H9 (cell line): Measurements from ENCODE around the gene CCNL1. TPM values are rescaled to one million over a fixed set of nuclear protein-coding genes. Genes with fewer than 3 reads are reported as not detected.

ENCODE experiments used
- DNase-seq: peaks from one replicate; pipeline ENCODE4 v3.0.0-alpha.2; 2017
- H2AFZ ChIP-seq: one replicate; pipeline ENCODE4 v1.6.1; 2013; ENCODE audit warnings: mild to moderate bottlenecking, low read length, control low read depth, moderate library complexity
- H2AK5ac ChIP-seq: 2 replicates; pipeline ENCODE4 v1.6.1; 2013; ENCODE audit warnings: low read length, control low read depth, mixed read lengths; ENCODE audit not compliant: insufficient read length
- H2BK120ac ChIP-seq: one replicate; pipeline ENCODE4 v1.6.1; 2013; ENCODE audit warnings: low read depth, mild to moderate bottlenecking, low read length, control low read depth, inconsistent platforms; ENCODE audit not compliant: poor library complexity, severe bottlenecking
- H2BK12ac ChIP-seq: 2 replicates; pipeline ENCODE4 v1.6.1; 2013; ENCODE audit warnings: low read length, control low read depth, mixed read lengths, low read depth; ENCODE audit not compliant: insufficient read length
- H2BK15ac ChIP-seq: 2 replicates; pipeline ENCODE4 v1.6.1; 2013; ENCODE audit warnings: low read depth, low read length, control low read depth
- H2BK20ac ChIP-seq: one replicate; pipeline ENCODE4 v1.6.1; 2013; ENCODE audit warnings: low read depth, mild to moderate bottlenecking, low read length, control low read depth, inconsistent platforms; ENCODE audit not compliant: poor library complexity, severe bottlenecking
- H2BK5ac ChIP-seq: 2 replicates; pipeline ENCODE4 v1.6.1; 2013; ENCODE audit warnings: low read length, control low read depth, mixed read lengths; ENCODE audit not compliant: insufficient read length
- H3K14ac ChIP-seq: 2 replicates; pipeline ENCODE4 v1.6.1; 2013; ENCODE audit warnings: low read length, control low read depth; ENCODE audit not compliant: insufficient read depth
- H3K18ac ChIP-seq: 2 replicates; pipeline ENCODE4 v1.6.1; 2013; ENCODE audit warnings: low read depth, mild to moderate bottlenecking, mixed read lengths, low read length, control low read depth; ENCODE audit not compliant: insufficient read length
- H3K23ac ChIP-seq: 2 replicates; pipeline ENCODE4 v1.6.1; 2013; ENCODE audit warnings: low read length, control low read depth, mixed read lengths, low read depth; ENCODE audit not compliant: insufficient read length
- H3K23me2 ChIP-seq: 2 replicates; pipeline ENCODE4 v1.6.1; 2013; ENCODE audit warnings: low read depth, mild to moderate bottlenecking, mixed read lengths, low read length, control low read depth; ENCODE audit not compliant: insufficient read length, poor library complexity, severe bottlenecking
- H3K27ac ChIP-seq: 2 replicates; pipeline ENCODE4 v1.5.1; 2013; ENCODE audit warnings: low read length, control low read depth, mixed read lengths, low read depth; ENCODE audit not compliant: insufficient read length
- H3K27me3 ChIP-seq: 2 replicates; pipeline ENCODE4 v1.6.1; 2013; ENCODE audit warnings: low read length, control low read depth, inconsistent platforms; ENCODE audit not compliant: insufficient read depth
- H3K4ac ChIP-seq: 2 replicates; pipeline ENCODE4 v1.6.1; 2013; ENCODE audit warnings: low read depth, mild to moderate bottlenecking, control low read depth, inconsistent platforms, low read length, moderate library complexity
- H3K4me1 ChIP-seq: 2 replicates; pipeline ENCODE4 v1.6.1; 2013; ENCODE audit warnings: low read length, control low read depth, inconsistent platforms; ENCODE audit not compliant: insufficient read depth
- H3K4me2 ChIP-seq: 2 replicates; pipeline ENCODE4 v1.6.1; 2013; ENCODE audit warnings: low read length, control low read depth, mixed read lengths; ENCODE audit not compliant: insufficient read length, insufficient read depth
- H3K56ac ChIP-seq: 2 replicates; pipeline ENCODE4 v1.6.1; 2013; ENCODE audit warnings: low read depth, mild to moderate bottlenecking, mixed read lengths, low read length, control low read depth; ENCODE audit not compliant: insufficient read length
- H3K79me1 ChIP-seq: 2 replicates; pipeline ENCODE4 v1.6.1; 2013; ENCODE audit warnings: low read depth, mild to moderate bottlenecking, moderate library complexity, low read length, control low read depth, inconsistent platforms; ENCODE audit not compliant: insufficient read depth, poor library complexity, severe bottlenecking
- H3K79me2 ChIP-seq: 2 replicates; pipeline ENCODE4 v1.6.1; 2013; ENCODE audit warnings: low read length, control low read depth, inconsistent platforms; ENCODE audit not compliant: insufficient read depth
- H3K9ac ChIP-seq: 2 replicates; pipeline ENCODE4 v1.6.1; 2013; ENCODE audit warnings: low read length, control low read depth, mixed read lengths; ENCODE audit not compliant: insufficient read length; ENCODE audit errors: extremely low read depth
- H3K9me3 ChIP-seq: one replicate; pipeline ENCODE4 v1.6.1; 2013; ENCODE audit warnings: low read depth, low read length, inconsistent platforms; ENCODE audit not compliant: control insufficient read depth
- H3T11ph ChIP-seq: one replicate; pipeline ENCODE4 v1.6.1; 2013; ENCODE audit warnings: mild to moderate bottlenecking, low read length, control low read depth, inconsistent platforms
- H4K20me1 ChIP-seq: one replicate; pipeline ENCODE4 v1.6.1; 2013; ENCODE audit not compliant: control insufficient read depth, insufficient read length, insufficient read depth
- H4K5ac ChIP-seq: 2 replicates; pipeline ENCODE4 v1.6.1; 2013; ENCODE audit warnings: low read depth, mild to moderate bottlenecking, mixed read lengths, low read length, control low read depth; ENCODE audit not compliant: insufficient read length
- H4K8ac ChIP-seq: replicated peaks from 2 replicates; pipeline ENCODE4 v1.6.1; 2013; ENCODE audit warnings: low read length, control low read depth, mixed read lengths, low read depth; ENCODE audit not compliant: insufficient read length
- H4K91ac ChIP-seq: 2 replicates; pipeline ENCODE4 v1.6.1; 2013; ENCODE audit warnings: low read depth, mild to moderate bottlenecking, moderate library complexity, mixed read lengths, low read length, control low read depth; ENCODE audit not compliant: insufficient read length
- H3K27ac Mint-ChIP-seq, 3 experiments: 2 replicates in 2 of 3; 3 replicates in 1 of 3; pipeline ENCODE4 v1.8.0; 2020 to 2021; ENCODE audit warnings: mixed read lengths in 3 of 3, mild to moderate bottlenecking in 1 of 3, moderate library complexity in 1 of 3
- H3K27me3 Mint-ChIP-seq: 2 replicates; pipeline ENCODE4 v1.8.0; 2021; ENCODE audit warnings: low read depth, mild to moderate bottlenecking, moderate library complexity, mixed read lengths
- H3K36me3 Mint-ChIP-seq, 3 experiments: 2 replicates in 2 of 3; 3 replicates in 1 of 3; pipeline ENCODE4 v1.8.0; 2020 to 2021; ENCODE audit warnings: low read depth in 3 of 3, mixed read lengths in 3 of 3; ENCODE audit not compliant: insufficient read depth in 1 of 3
- H3K4me1 Mint-ChIP-seq, 2 experiments: 2 replicates each; pipeline ENCODE4 v1.8.0; 2020; ENCODE audit warnings: mixed read lengths in 2 of 2
- H3K4me3 Mint-ChIP-seq, 2 experiments: 2 replicates in 1 of 2; 3 replicates in 1 of 2; pipeline ENCODE4 v1.8.0; 2020 to 2021; ENCODE audit warnings: mild to moderate bottlenecking in 2 of 2, mixed read lengths in 2 of 2, moderate library complexity in 1 of 2
- H3K9me3 Mint-ChIP-seq, 2 experiments: 2 replicates in 1 of 2; 3 replicates in 1 of 2; pipeline ENCODE4 v1.8.0; 2020; ENCODE audit warnings: mild to moderate bottlenecking in 2 of 2, mixed read lengths in 2 of 2, moderate library complexity in 1 of 2
- WGBS: extraction: QIAGEN DNeasy Blood & Tissue Kit; methylation state at CpG from one replicate; pipeline ENCODE4 v1.1.7; 2013; ENCODE audit warnings: missing lambda C conversion rate, low lambda C conversion rate, mixed read lengths; ENCODE audit not compliant: insufficient read length; ENCODE audit errors: extremely low coverage; 5-methylcytosine and 5-hydroxymethylcytosine counted together
- total RNA-seq: library from RNA; stranded (reverse); gene quantifications from 2 replicates; pipeline ENCODE4 v1.2.1, GENCODE V29; 2021
- TF ChIP-seq, protein P1 (sequence below): fragments of 200-600 bp; sonication (generic); conservative IDR thresholded peaks from 3 replicates; pipeline ENCODE4 v1.8.0; 2021; ENCODE audit warnings: antibody characterized with exemption, mild to moderate bottlenecking

Gene CCNL1
- total RNA-seq, 1 experiment from 2014 or later = 103 TPM

DNA sequence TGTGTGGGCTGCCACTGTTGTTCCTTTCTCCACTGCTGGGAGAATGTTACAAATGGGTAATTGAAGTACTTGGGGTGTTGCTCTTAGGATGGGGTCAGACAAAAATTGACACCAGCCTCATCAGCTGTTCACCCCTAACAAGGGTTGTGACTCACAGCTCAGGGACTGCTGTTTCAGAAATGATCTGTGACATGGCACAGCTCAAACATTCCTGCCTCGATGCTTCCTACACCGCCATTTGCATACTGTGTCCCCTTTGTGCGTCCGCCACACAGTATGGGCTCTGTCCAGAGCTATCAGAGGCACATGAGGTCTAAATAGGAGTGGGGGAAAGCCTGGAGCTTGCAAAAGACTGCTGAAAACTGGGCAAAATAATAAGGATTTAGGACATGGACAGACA, 43.9 kb downstream of the CCNL1 start:
- no peak overlapping the region for H2AFZ ChIP-seq

More for the DNA sequence above, 43.9 kb downstream of the CCNL1 start:
- H3K14ac ChIP-seq = 0 out of 2 replicates have a peak overlapping the region, but pooled peaks have one; percentile 32
- H2BK120ac ChIP-seq = no peak overlapping the region
- WGBS = no CpG with 5 or more reads among the region's 4 CpGs
- TF ChIP-seq, protein P1, sequence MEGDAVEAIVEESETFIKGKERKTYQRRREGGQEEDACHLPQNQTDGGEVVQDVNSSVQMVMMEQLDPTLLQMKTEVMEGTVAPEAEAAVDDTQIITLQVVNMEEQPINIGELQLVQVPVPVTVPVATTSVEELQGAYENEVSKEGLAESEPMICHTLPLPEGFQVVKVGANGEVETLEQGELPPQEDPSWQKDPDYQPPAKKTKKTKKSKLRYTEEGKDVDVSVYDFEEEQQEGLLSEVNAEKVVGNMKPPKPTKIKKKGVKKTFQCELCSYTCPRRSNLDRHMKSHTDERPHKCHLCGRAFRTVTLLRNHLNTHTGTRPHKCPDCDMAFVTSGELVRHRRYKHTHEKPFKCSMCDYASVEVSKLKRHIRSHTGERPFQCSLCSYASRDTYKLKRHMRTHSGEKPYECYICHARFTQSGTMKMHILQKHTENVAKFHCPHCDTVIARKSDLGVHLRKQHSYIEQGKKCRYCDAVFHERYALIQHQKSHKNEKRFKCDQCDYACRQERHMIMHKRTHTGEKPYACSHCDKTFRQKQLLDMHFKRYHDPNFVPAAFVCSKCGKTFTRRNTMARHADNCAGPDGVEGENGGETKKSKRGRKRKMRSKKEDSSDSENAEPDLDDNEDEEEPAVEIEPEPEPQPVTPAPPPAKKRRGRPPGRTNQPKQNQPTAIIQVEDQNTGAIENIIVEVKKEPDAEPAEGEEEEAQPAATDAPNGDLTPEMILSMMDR = no peak
- H4K8ac ChIP-seq = no peak overlapping the region
- Mint-ChIP-seq H3K9me3 (no peaks in the 10 kb centered on the region), H3K27me3 (no peaks in the 10 kb centered on the region; the same call in 1 of the 2 replicates), H3K27ac (no peak overlapping the region), H3K36me3 (peaks cover 0 to 5% (median 0%) of the 10 kb centered on the region in 3 experiments; a peak in 2 of 7 replicates), H3K4me3 (no peak overlapping the region), H3K4me1 (peaks cover 15 to 30% of the 10 kb centered on the region in 2 experiments)
- no peaks in the 10 kb centered on the region for H3K4me1 ChIP-seq
- no peak for DNase-seq
- H3K79me1 ChIP-seq = no peaks in the 10 kb centered on the region
- no peak overlapping the region for H2BK15ac ChIP-seq
- no peak overlapping the region for H3T11ph ChIP-seq
- H4K91ac ChIP-seq = no peak overlapping the region
- H3K23ac ChIP-seq = no peak overlapping the region
- H3K4ac ChIP-seq = no peak overlapping the region
- H2BK20ac ChIP-seq = no peak overlapping the region
- no peak overlapping the region for H2BK5ac ChIP-seq
- H3K18ac ChIP-seq = no peak overlapping the region
- H3K79me2 ChIP-seq = no peaks in the 10 kb centered on the region
- H4K20me1 ChIP-seq = no peaks in the 10 kb centered on the region
- H3K56ac ChIP-seq = no peak overlapping the region
- no peak overlapping the region for H3K27ac ChIP-seq
- no peak overlapping the region for H3K4me2 ChIP-seq
- H2BK12ac ChIP-seq = no peak overlapping the region
- H3K9ac ChIP-seq = no peak overlapping the region
- no peak overlapping the region for H2AK5ac ChIP-seq
- no peaks in the 10 kb centered on the region for H3K27me3 ChIP-seq
- H3K9me3 ChIP-seq = no peaks in the 10 kb centered on the region
- H4K5ac ChIP-seq = no peak overlapping the region
- no peaks in the 10 kb centered on the region for H3K23me2 ChIP-seq
